SHP77 treated with DMSO at 0.1 percent for 48 hours (cell line): Measurements from ENCODE around the gene PDE4D.
A peak's percentile ranks its signal among the peaks of the same experiment; 100 is the strongest.

Source experiments
- DNase-seq: peaks from one replicate; lab custom pipeline; 2025; lab: John Stamatoyannopoulos, UW

The PDE4D gene

DNA sequence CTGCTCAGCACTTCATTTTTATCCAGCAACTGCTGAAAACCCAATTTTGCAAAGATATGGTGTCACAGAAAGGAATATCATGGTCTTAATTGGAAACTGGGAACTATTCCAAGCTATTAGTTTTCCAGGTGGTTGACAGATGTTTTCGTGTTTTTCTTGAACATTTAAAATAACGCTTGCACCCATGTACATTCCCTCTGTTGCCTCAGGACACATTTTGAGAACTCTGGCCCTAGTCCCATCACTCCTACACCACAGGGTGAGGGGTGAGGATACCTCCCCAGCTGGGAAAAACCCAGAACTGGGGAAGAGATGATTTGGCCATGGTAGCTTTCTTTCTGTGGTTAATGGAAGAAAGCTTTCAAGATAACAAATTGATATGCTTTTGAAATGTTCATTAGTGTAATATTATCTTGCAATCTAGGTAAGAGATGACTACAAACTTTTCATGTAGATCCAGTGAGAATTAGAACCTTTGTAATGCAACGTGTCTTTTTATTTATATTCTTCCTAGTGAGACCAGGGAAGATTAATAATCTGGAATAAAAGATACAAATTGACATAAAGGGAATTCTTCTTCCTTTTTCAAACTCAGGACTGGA is 683.7 kb downstream of the PDE4D start:
- DNase-seq = no peak

DNA sequence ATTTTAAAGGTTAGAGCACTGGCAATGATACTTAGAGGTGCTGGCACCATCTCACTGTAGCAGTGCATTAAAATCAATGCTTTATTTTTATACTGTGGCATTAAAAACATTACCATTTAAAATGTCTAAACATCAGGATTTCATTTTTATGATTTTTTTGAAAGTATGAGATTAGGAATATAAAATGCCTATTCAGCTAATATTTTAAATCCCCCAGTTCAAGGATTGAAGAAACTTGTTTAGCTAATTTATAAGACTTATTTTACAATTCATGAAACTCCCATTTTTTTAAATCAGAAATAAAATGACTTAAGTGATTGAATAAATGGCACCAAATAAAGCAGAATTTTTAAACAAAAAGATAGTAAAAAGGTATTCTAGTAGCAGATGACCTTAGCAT is 685.1 kb downstream of the PDE4D start:
- no peak for DNase-seq

DNA sequence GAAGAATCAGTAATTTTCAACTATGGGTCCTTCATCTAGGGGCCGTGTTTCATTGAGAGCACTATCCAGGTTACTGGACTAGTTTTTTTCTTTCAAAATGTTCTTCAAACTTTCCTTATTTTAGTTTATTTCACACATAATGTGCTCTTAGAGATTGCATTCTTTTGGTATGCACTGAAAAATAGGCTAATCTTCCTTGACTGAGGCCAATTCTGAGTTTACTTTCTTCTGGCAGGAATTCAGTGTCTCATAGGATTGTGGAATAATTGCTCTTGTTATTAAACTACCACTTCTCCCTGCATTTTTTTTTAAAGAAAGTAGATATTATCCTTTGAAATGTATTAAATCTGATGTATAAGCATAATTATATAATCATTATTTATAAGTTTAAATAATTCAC is 686.1 kb downstream of the PDE4D start:
- no peak for DNase-seq

DNA sequence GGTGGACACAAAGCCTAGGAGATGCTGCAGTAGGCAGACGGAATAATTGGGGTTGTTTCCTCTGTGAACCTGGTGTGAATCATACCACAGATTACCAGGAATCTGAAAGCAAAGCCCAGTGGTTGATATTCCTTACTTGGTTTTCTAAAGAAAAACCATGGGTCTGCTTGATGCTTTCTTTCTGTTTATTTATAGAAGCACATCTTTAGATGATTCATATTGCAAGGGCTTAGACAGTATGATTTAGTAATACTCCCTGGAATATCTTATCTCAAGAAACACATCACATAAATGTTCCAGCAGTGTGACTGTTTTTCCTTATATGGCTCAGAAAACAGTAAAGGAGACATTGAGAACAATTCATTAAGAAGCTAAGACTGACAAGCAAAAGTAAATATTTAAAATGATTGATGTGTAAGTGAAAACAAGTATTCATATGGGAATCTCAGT is 687.4 kb downstream of the PDE4D start:
- DNase-seq = no peak

DNA sequence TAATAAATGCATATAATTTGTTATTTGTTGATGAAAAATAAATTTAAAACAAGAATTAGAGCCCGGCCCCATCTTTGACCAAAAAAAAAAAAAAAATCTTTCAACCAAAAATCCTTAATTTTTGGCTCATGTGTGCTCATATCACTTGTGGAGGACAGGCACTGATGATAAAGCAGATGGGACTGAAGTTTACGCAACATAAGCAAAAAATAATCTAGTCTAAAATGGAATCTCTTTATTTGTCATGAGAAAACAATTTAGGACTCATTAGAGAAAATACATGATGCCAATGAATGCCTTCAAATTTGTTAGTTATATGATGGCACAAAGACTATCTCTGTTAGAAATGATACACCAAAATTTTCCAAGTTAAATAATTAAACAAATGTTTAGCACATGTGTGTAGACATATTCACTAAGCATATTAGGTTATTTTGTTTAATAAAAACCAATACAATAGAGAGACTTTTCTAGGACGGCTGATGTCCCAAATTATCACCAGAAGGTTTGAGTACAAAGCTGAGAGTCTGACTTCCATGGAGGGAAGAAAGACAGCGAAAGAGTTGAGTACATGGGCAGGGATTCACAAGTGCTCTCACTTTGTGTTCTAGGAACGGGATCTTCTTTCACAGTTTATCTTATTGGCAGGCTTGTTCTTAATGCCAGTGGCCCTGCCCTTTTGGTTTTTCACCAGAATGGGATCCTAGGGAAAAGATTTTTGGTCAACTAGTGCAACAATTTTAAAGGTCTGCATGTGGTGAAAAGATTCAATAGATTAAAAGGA is 689.2 kb downstream of the PDE4D start:
- DNase-seq = no peak

GRCh38 chr5:59199868-59200267 is 693.7 kb downstream of the PDE4D start:
- no peak for DNase-seq

GRCh38 chr5:59198832-59199231 is 694.7 kb downstream of the PDE4D start:
- DNase-seq = no peak

DNA sequence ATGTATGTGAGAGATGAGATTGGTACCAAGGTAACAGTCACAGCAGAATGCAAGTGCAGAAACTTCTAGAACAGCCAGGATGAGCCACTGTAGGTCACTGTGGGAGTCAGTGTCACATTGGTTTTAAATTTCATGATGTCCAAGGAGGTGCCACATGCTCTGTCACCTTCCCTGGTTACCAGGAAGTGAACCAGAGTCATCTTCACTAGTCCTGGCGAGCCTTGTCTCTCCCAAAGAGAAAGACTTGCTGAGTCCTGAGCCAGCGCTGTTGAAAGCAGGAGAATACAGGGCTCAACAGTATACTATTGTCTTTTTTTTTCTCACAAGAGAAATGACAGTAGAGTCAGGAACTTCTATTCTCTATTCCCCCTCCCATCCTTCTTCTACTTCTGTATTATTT is 695.2 kb downstream of the PDE4D start:
- no peak for DNase-seq

- no peak for DNase-seq
Observed at GRCh38 chr5:59197911-59198310, 695.6 kb downstream of the PDE4D start.

GRCh38 chr5:59193616-59194319 is 699.8 kb downstream of the PDE4D start:
- DNase-seq = no peak

- no peak for DNase-seq
Observed at GRCh38 chr5:59190746-59191145, 702.8 kb downstream of the PDE4D start.

- DNase-seq = no peak
Observed at GRCh38 chr5:59189472-59190244, 703.9 kb downstream of the PDE4D start.

DNA sequence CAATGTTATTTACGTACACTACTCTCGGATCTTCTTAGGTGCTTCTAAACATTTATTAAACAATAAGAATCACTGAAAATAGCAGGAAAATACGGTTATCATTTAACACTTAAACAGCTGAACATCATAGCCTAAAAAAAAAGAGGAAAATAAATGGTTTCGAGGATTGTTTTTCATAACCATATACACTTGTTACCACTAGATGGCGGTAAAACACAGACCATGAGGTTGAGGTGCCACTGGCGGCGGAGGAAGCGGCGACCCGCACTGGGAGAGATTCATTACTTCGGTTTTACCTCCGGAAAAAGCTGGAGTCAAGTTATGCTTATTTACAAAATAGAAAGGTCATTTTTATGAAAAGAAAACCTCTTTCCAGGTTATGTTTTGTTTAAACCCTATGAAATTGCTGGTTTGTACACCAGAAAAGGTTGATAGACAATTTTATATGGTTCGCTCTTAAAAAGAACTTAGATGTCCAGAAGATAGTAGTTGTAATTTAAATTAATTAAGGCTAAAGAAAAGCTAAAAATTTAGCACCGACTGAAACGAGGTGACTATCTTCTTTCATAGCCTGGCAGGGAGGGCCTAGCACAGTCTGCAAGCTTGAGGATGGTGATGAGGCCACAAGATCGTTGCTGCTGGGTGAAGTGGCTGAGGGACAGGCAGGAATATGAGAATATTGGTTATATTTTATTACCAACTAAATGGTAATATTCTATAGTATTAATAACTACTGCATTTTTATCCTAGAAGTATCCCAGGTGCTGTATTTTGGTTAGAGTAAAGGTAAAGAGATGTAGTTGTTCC is 704.9 kb downstream of the PDE4D start:
- DNase-seq = peak; percentile 12

DNA sequence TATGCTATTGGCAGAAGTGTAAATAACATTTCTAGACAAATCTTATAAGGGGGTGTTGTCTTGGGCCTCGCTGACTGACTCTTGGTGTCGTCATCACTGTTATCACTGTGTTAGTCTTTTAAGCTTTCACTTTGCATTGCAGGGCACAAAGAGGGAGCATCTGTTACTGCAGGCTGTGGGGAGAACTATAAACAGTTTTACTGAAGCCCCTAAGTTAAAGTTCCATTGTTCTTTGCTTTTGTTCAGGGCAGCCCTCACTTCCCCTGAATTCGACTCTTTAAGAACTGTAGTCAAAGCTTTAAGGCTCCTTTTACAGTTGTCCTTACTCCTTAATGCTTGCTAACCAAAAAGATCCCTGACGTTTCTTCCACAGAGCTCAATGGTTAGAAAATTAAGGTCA is 705.7 kb downstream of the PDE4D start:
- no peak for DNase-seq

DNA sequence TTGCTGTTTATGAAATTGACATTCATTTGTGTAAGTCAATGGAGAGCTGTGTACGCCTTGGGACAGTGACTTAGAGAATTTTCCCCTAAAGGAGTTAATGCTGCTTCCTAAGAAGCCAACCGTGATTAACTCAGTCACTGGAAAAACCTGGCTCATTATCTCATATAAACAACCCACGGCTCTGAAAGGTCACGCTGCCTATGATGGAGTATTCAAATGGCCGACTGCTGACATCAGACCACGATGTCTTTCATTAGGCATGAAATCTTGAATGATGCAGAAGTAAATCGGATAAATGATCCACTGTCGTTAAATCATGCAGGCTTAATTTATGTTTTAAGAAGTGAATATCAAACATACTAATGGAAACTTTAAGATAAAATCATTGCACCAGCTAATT is 706.9 kb downstream of the PDE4D start:
- no peak for DNase-seq

DNA sequence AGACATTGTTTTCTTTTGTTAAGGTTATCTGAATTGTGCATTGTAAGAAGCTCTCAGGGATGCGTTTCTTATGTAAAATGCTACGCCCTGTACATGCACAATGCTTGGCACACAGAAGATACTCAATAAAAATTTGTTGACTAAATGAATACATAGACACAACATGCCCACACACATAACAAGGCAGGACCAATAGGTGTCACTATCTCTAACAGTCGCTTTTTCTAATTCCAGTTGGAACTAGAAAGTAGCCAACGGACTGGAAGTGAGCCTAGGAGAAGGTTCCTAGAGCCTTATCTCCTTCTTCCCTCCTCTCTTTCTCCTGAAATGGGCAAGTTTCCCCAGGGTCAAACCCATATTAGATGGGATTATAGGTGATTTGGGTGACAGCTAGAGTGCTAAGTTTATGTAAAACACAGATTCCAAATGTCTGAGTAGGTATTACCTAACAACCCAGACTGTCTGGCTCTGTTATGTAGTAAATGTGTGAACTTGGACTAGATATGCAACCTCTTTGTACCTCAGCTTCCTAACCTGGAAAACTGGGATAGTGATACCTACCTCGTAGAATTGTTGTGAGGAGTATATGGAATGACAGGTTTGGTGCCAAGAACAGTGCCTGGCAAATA is 707.7 kb downstream of the PDE4D start:
- DNase-seq = no peak

DNA sequence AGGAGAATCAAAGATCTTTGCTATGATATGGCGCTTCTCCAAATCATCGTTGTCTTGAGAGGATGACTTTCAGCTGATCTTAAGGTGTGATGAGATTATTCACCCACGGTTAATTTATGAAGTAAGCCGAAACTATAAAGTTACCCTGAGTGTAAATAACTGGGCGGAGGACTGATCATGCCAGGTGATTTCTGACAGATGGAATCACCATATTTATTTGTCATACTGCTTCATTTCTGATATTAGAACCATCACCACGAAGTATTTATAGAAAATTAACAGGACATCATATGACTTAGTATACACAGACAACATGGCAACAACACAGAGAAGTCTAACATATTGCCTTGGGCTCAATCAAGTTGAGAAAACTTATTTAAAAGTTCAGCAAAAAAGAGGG is 708.8 kb downstream of the PDE4D start:
- DNase-seq = no peak

DNA sequence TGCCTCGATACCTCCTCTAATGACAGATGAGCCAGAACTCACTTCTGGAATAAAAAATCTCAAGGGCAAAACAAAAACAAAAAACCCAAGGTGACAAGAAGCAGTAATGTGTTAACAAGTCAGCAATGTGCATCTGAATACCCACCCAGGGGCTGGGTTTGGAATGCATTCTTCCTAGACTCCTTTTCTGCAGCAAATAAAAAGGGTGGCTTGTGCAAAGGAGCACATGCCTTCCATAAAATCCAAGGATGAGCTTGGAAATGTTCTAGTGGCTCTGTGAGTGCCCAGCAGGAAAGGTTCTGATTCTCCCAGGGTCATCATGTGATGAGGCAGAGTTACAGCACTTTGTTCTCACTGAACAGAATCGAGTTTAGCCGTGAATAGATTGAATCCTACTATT is 710.8 kb downstream of the PDE4D start:
- DNase-seq = no peak

- DNase-seq = no peak
Observed at GRCh38 chr5:59180515-59180914, 713.0 kb downstream of the PDE4D start.

GRCh38 chr5:59179704-59180103 is 713.8 kb downstream of the PDE4D start:
- no peak for DNase-seq

DNA sequence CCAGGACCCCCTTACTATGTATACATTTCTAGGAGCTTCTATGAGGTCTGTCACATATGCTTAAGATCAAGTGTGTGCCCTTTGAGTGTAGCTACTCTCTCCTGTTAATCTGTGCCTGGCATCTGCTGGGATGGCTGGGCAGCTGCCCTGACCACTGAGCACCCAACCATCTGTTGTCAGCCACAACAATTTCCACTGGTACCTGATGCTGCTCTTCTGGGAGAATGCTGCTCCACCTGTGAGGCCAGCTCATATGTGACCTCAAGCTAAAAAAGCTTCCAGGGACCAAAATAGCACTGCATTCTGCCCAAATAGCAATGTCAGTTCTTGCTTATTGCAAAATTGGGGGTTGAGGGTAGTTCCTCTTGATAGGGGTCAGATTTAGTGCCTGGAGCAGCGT is 715.0 kb downstream of the PDE4D start:
- no peak for DNase-seq
